ENCODE data around the gene RORC. TPM values are rescaled to one million over a fixed set of nuclear protein-coding genes. Genes with fewer than 3 reads are reported as not detected.

Gene RORC
- total RNA-seq, 4 donors from 2014 or later, result 0.21 to 0.90 TPM; not detected in 2

DNA sequence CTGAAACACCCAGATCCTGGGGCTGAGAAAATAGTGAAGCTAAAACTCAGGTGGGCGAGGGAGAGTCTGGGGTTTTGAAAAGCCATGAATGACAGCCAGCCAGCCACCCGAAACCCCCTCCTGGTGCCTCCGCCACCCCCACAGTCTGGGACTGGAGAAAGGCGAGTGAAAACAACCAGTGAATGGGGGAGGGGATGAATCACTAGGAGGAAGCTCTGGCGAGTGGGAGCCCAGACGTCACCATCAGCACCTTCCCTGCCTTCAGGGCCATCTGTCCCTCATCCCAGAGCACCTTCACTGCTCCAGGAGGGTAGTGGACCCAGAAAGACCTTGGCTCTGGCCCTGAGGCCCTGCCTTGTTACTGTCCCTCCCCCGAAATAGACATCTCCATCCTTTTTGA lies 9.2 kb downstream of the RORC start:
- TF ChIP-seq EP300 (IDR thresholded peaks at IDR 0.05) (no peak), POLR2A (IDR thresholded peaks at IDR 0.05) (no peak)
- TF ChIP-seq, protein P1, sequence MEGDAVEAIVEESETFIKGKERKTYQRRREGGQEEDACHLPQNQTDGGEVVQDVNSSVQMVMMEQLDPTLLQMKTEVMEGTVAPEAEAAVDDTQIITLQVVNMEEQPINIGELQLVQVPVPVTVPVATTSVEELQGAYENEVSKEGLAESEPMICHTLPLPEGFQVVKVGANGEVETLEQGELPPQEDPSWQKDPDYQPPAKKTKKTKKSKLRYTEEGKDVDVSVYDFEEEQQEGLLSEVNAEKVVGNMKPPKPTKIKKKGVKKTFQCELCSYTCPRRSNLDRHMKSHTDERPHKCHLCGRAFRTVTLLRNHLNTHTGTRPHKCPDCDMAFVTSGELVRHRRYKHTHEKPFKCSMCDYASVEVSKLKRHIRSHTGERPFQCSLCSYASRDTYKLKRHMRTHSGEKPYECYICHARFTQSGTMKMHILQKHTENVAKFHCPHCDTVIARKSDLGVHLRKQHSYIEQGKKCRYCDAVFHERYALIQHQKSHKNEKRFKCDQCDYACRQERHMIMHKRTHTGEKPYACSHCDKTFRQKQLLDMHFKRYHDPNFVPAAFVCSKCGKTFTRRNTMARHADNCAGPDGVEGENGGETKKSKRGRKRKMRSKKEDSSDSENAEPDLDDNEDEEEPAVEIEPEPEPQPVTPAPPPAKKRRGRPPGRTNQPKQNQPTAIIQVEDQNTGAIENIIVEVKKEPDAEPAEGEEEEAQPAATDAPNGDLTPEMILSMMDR (IDR thresholded peaks at IDR 0.05), result no peak
- no peaks in the 10 kb centered on the region for H3K4me1 ChIP-seq
- WGBS, 2 donors, result 36 to 51% methylated on average over 7 of the region's 7 CpGs
- DNase-seq (ENCODE audit: low spot score in 2 of 2), result no peak
- H3K4me3 ChIP-seq, result no peak overlapping the region
- H3K36me3 ChIP-seq, result no peaks in the 10 kb centered on the region
- no peak overlapping the region for H3K27ac ChIP-seq
- H3K9me3 ChIP-seq, result no peaks in the 10 kb centered on the region
- H3K27me3 ChIP-seq, result peaks cover 0 to 4% of the 10 kb centered on the region in 2 donors

DNA sequence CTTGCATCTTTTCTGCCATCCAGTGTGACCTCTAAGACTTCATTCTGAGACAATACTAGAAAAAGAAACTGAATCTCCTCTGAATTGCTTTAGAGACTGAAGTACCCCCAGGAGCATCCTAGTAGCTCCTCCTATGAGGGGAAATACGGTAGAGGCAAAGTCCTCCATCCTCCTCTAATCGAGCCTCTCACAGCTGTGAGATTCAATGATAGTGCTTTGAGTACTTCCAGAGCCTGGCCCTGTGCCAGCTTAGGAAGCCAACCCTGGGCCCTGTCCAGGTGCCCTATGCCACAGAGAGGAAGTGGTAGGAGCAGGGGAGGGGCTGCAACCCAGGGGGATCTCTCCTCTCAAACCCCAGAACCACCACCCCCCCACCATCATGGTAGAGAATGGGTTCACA lies 10.7 kb downstream of the RORC start:
- Histone ChIP-seq H3K27ac (no peak overlapping the region), H3K9me3 (no peaks in the 10 kb centered on the region), H3K4me3 (no peak overlapping the region), H3K36me3 (no peaks in the 10 kb centered on the region), H3K27me3 (peaks cover 0 to 4% of the 10 kb centered on the region in 2 donors), H3K4me1 (no peaks in the 10 kb centered on the region)
- 18 to 29% methylated on average over 2 of the region's 2 CpGs for WGBS, 2 donors
- TF ChIP-seq POLR2A (IDR thresholded peaks at IDR 0.05), result no peak
- TF ChIP-seq EP300 (IDR thresholded peaks at IDR 0.05), result no peak
- no peak for DNase-seq (ENCODE audit: low spot score in 2 of 2)

DNA sequence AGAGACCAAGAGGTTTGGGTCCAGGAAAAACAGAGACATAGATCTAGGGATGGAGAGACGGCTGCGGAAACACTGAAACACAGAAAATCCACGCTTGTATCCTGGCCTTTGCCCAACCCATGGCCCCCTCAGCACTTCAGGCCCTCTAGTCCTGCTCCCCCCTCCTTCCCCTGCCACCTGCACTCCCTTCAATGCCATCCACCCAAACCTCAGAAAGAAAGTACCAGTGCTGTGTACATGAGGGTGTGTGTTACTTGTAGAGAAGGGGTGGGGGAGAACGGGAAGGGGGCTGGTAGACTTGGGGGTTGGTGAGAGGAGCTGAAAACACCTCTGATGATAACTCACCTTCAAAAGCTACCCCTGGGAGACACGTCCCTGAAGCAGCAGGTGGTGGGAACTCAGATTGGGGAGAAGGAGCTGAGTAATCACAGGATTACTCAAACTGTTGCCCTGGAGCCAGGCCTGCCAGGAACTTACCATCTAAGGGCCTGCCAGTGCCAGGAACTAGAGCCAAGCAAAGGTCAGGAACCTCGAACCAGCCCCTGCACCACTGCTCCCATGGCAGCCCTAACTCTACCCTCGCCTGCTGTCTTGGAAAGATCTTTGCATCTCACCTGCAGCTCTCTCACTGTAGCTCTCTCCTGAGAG lies 11.5 kb downstream of the RORC start:
- Histone ChIP-seq H3K9me3 (no peaks in the 10 kb centered on the region), H3K27ac (no peak overlapping the region), H3K27me3 (peaks cover 0 to 4% of the 10 kb centered on the region in 2 donors), H3K4me1 (no peaks in the 10 kb centered on the region), H3K36me3 (no peaks in the 10 kb centered on the region), H3K4me3 (no peak overlapping the region)
- no peak for TF ChIP-seq POLR2A (IDR thresholded peaks at IDR 0.05)
- no peak for DNase-seq (ENCODE audit: low spot score in 2 of 2)
- 78 to 80% methylated on average over 7 of the region's 7 CpGs for WGBS, 2 donors

- 78 to 89% methylated on average over 12 of the region's 12 CpGs for WGBS, 2 donors
- Histone ChIP-seq H3K36me3 (no peaks in the 10 kb centered on the region), H3K4me1 (no peaks in the 10 kb centered on the region), H3K4me3 (no peak overlapping the region), H3K9me3 (no peaks in the 10 kb centered on the region), H3K27me3 (peaks cover 0 to 4% of the 10 kb centered on the region in 2 donors), H3K27ac (no peak overlapping the region)
- no peak for DNase-seq (ENCODE audit: low spot score in 2 of 2)
- no peak for TF ChIP-seq EP300 (IDR thresholded peaks at IDR 0.05)
- no peak for TF ChIP-seq POLR2A (IDR thresholded peaks at IDR 0.05)
- TF ChIP-seq, protein P1 (IDR thresholded peaks at IDR 0.05), result no peak
Measured at GRCh38 chr1:151819227-151819835, 12.3 kb downstream of the RORC start.

DNA sequence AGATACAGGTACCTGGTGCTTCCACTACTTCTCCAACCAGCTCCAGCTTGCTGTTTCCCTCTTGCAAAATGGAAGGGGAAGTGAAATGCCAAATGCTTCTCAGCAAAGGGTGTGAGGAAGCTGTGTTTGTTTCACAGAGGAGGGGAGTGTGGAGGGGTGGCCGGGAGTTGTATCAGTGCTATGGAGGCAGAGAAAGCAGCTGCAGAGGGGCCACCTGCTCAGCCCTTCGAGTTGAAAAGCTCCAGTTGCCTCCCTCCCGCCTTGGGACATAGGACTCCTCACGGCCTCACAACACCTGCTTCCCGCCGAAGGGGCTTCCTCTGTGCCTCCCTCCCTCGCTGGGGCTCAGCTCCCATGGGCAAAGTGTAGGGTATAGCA lies 14.3 kb downstream of the RORC start:
- peaks cover 0 to 4% of the 10 kb centered on the region in 2 donors for H3K27me3 ChIP-seq
- no peak overlapping the region for H3K4me3 ChIP-seq
- 53 to 67% methylated on average over 7 of the region's 7 CpGs for WGBS, 2 donors
- H3K36me3 ChIP-seq, result no peaks in the 10 kb centered on the region
- no peak for DNase-seq (ENCODE audit: low spot score in 2 of 2)
- H3K27ac ChIP-seq, result no peak overlapping the region
- no peaks in the 10 kb centered on the region for H3K9me3 ChIP-seq
- TF ChIP-seq POLR2A (IDR thresholded peaks at IDR 0.05), result no peak
- TF ChIP-seq EP300 (IDR thresholded peaks at IDR 0.05), result no peak
- TF ChIP-seq, protein P1 (IDR thresholded peaks at IDR 0.05), result no peak
- H3K4me1 ChIP-seq, result no peaks in the 10 kb centered on the region

GRCh38 chr1:151816548-151817352 lies 14.9 kb downstream of the RORC start:
- Histone ChIP-seq H3K27ac (no peak overlapping the region), H3K9me3 (no peaks in the 10 kb centered on the region), H3K27me3 (no peaks in the 10 kb centered on the region), H3K4me3 (no peak overlapping the region), H3K4me1 (no peaks in the 10 kb centered on the region), H3K36me3 (no peaks in the 10 kb centered on the region)
- no peak for DNase-seq (ENCODE audit: low spot score in 2 of 2)
- TF ChIP-seq, protein P1 (IDR thresholded peaks at IDR 0.05), result no peak
- no peak for TF ChIP-seq EP300 (IDR thresholded peaks at IDR 0.05)
- TF ChIP-seq POLR2A (IDR thresholded peaks at IDR 0.05), result no peak
- WGBS, 2 donors, result 74 to 85% methylated on average over 20 to 25 of the region's 26 CpGs
